Heart left ventricle (tissue), 16 donors: ENCODE results near the gene RAPGEF5. TPM values are rescaled to one million over a fixed set of nuclear protein-coding genes. Genes with fewer than 3 reads are reported as not detected.

ENCODE experiments used
- ATAC-seq, 4 donors: fragments of 200-7000 bp; cut with Tn5 transposase; one replicate each; pipeline ENCODE4 v1.9.1; 2020 to 2022; ENCODE audit warnings: moderate library complexity in 4 of 4, mild to moderate bottlenecking in 3 of 4, moderate number of reproducible peaks in 1 of 4
- DNase-seq, 5 donors: peaks; one replicate each; pipeline ENCODE4 v3.0.0-alpha.2; 2020
- H3K27ac ChIP-seq, 12 donors: fragments of 200-600 bp; sonication (generic) in 4 of 12; one replicate each; pipeline versions ENCODE4 v1.5.0 to v1.8.0; 2016 to 2022; ENCODE audit warnings: mild to moderate bottlenecking in 2 of 12
- H3K27me3 ChIP-seq, 9 donors: fragments of 200-600 bp; sonication (generic) in 2 of 9; one replicate each; pipeline versions ENCODE4 v1.5.1 to v1.8.0; 2016 to 2022; ENCODE audit warnings: mild to moderate bottlenecking in 3 of 9
- H3K36me3 ChIP-seq, 9 donors: fragments of 200-600 bp; sonication (generic) in 2 of 9; one replicate each; pipeline versions ENCODE4 v1.5.0 to v1.8.0; 2018 to 2022; ENCODE audit warnings: mild to moderate bottlenecking in 2 of 9
- H3K4me1 ChIP-seq, 12 donors: fragments of 200-600 bp; sonication (generic) in 4 of 12; one replicate each; pipeline versions ENCODE4 v1.5.0 to v1.8.0; 2016 to 2022; ENCODE audit warnings: mild to moderate bottlenecking in 3 of 12
- H3K4me3 ChIP-seq, 12 donors: fragments of 200-600 bp; sonication (generic) in 4 of 12; one replicate each; pipeline versions ENCODE4 v1.5.0 to v1.8.0; 2017 to 2022; ENCODE audit warnings: mild to moderate bottlenecking in 9 of 12, moderate library complexity in 4 of 12
- H3K9me3 ChIP-seq, 12 donors: fragments of 200-600 bp; sonication (generic) in 4 of 12; one replicate each; pipeline versions ENCODE4 v1.5.0 to v1.8.0; 2016 to 2022; ENCODE audit warnings: mild to moderate bottlenecking in 1 of 12
- POLR2A ChIP-seq, 2 donors: fragments of 450-650 bp; IDR thresholded peaks; one replicate each; pipeline ENCODE4 v1.6.1; 2017; ENCODE audit warnings: antibody characterized with exemption in 2 of 2, mild to moderate bottlenecking in 2 of 2, moderate library complexity in 2 of 2
- WGBS, 4 donors: extraction: QIAGEN DNeasy Blood & Tissue Kit in 2 of 4; methylation state at CpG; one replicate each; pipeline versions ENCODE4 v1.1.5 to v1.1.7; 2013 to 2018; 5-methylcytosine and 5-hydroxymethylcytosine counted together
- intact Hi-C, 10 donors: fragments of 100-400 bp; cut with DNase I; formaldehyde crosslinking; loops; one replicate each; pipeline versions ENCODE4 v1.11.1 to v1.14.2; 2022
- polyA plus RNA-seq, 2 donors: library from polyadenylated mRNA; stranded (reverse); fragments of 200-250 nt; gene quantifications; one replicate each; pipeline ENCODE4 v1.2.3, GENCODE V29; 2013
- total RNA-seq, 9 donors: library from RNA; depleted of rRNA in 2 of 9; stranded (reverse); fragments of >200 nt in 2 of 9; fragmentation: NEBNext Ultra II Directional in 3 of 9; extraction: Animal tissue kit (Norgen Biotek cat#: 25700) in 3 of 9; gene quantifications; one replicate each; pipeline versions ENCODE4 v1.1.0 to v1.2.4, GENCODE V29; 2016 to 2023
- TF ChIP-seq, protein P1 (sequence below), 12 donors: fragments of 200-600 bp; sonication (generic) in 4 of 12; IDR thresholded peaks; one replicate each; pipeline versions ENCODE4 v1.5.0 to v1.8.0; 2018 to 2022; ENCODE audit warnings: antibody characterized with exemption in 12 of 12, mild to moderate bottlenecking in 5 of 12
- donor health status: ischemic (EF 13 %, LVEDD 7.1; RV severe dilation, severe dysfunction).
- donor health status: healthy with polysubstance abuse.
- donor health status: DM: no; HTN: yes; CAD: no.
- donor health status: DM: no; HTN: no; CAD: no.
- donor health status: ischemic (EF 25% LVEDD 6.9; RV normal size, moderate dysfunction).
- donor health status: ischemic (EF 25% LVEDD 5.7; RV mildly dilated, moderate dysfunction).
- donor health status: healthy.
- donor health status: DM: yes; HTN: yes; CAD: no.
- donor health status: ischemic (EF 35%, LVEDD 5.7; RV mildly dilated, moderate dysfunction).
- donor health status: nonischemic (EF 11% LVEDD 7.7; RV severe dilation, severe dysfunction).
- donor health status: DM: yes; HTN: yes; CAD: no.
- donor health status: PGD.
- donor health status: ischemic (EF 29% LVEDD 5.4; RV normal size, mild dysfunction).
- donor health status: nonischemic (EF 23%, LVEDD 6.1; RV moderate dilation, normal function).

Gene RAPGEF5
- total and polyA plus RNA-seq, 11 donors: 3.9 to 37.9 (median 15.3) TPM

DNA sequence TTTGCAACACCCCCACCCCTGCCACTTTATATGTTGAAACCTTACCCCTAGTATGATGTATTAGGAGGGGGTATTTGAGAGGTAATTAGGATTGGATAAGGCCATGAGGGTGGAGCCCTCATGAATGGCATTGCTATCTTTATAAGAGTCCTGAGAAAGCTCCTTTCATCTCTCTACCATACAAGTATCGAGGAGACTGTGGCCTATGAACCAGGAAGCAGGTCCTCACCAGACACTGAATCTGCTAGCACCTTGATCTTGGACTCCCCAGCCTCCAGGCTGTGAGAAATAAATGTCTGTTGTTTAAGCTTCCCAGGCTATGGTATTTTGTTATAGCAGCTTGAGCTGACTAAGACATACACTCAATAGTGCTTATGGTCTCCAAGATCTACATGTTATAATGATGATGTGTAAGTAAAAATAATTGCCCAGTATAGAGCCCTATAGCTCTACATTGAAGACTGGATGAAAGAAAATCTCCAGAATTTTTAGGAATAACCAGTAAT lies 188.8 kb downstream of the RAPGEF5 start:
- ATAC-seq (no peak), DNase-seq (no peak)
- H3K27ac ChIP-seq: no peak overlapping the region
- no peaks in the 10 kb centered on the region for H3K9me3 ChIP-seq
- no peak for TF ChIP-seq POLR2A (IDR thresholded peaks at IDR 0.05)
- TF ChIP-seq, protein P1, sequence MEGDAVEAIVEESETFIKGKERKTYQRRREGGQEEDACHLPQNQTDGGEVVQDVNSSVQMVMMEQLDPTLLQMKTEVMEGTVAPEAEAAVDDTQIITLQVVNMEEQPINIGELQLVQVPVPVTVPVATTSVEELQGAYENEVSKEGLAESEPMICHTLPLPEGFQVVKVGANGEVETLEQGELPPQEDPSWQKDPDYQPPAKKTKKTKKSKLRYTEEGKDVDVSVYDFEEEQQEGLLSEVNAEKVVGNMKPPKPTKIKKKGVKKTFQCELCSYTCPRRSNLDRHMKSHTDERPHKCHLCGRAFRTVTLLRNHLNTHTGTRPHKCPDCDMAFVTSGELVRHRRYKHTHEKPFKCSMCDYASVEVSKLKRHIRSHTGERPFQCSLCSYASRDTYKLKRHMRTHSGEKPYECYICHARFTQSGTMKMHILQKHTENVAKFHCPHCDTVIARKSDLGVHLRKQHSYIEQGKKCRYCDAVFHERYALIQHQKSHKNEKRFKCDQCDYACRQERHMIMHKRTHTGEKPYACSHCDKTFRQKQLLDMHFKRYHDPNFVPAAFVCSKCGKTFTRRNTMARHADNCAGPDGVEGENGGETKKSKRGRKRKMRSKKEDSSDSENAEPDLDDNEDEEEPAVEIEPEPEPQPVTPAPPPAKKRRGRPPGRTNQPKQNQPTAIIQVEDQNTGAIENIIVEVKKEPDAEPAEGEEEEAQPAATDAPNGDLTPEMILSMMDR (IDR thresholded peaks at IDR 0.05): no peak
- H3K27me3 ChIP-seq: no peaks in the 10 kb centered on the region
- 86 to 96% (median 89%) methylated on average over 1 of the region's 1 CpG for WGBS, 4 donors
- no peaks in the 10 kb centered on the region for H3K4me1 ChIP-seq
- peaks cover 0 to 43% (median 3%) of the 10 kb centered on the region in 9 donors for H3K36me3 ChIP-seq
- intact Hi-C loops: no loop called here
- H3K4me3 ChIP-seq: no peak overlapping the region

DNA sequence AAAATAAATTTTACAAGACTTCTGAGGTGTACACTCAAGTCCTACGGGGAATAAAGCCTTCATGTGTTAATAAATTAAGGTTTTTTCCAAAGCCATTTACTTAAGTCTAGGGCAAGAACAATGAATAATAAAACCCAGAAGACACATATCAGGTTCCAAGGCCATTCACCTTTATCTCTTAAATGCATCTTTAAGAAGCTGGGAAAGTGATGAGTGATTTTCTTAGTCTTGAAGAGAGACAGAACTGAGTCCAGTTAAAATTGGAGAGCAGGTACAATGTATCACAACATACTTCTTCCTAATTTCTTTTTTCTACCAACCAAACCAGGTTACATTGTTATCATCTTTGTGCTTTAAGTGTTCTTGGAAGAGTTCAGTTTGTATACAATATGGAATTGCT lies 189.5 kb downstream of the RAPGEF5 start:
- no peak overlapping the region for H3K4me3 ChIP-seq
- ATAC-seq (no peak), DNase-seq (no peak)
- intact Hi-C loops: no loop called here
- no peak overlapping the region for H3K27ac ChIP-seq
- H3K4me1 ChIP-seq: no peaks in the 10 kb centered on the region
- WGBS, 4 donors: 89 to 99% (median 92%) methylated on average over 1 of the region's 1 CpG
- H3K27me3 ChIP-seq: no peaks in the 10 kb centered on the region
- peaks cover 0 to 50% (median 3%) of the 10 kb centered on the region in 9 donors for H3K36me3 ChIP-seq
- H3K9me3 ChIP-seq: no peaks in the 10 kb centered on the region
- no peak for TF ChIP-seq POLR2A (IDR thresholded peaks at IDR 0.05)
- TF ChIP-seq, protein P1 (IDR thresholded peaks at IDR 0.05): no peak

DNA sequence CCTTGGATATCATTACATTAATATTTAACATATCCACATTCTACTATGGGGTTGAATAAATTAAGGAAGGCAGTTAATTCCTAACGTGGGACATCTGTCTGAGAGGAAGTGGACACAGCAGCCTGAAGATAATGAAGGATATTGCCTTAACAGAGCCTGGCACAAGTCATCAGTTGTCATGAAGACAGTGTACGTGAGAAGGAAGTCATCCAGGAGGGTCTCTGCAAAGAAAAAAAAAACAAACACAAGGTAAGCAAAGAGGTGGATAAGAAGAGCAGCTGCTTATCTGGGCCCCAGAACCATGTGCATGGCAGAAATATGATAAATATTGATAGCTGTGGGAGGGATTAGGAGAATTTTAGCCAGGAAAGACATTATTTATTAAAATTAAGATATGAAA lies 190.0 kb downstream of the RAPGEF5 start:
- no peak for DNase-seq
- H3K36me3 ChIP-seq: peaks cover 0 to 56% (median 3%) of the 10 kb centered on the region in 9 donors
- ATAC-seq: no peak
- H3K4me3 ChIP-seq: no peak overlapping the region
- intact Hi-C loops: no loop called here
- H3K27ac ChIP-seq: no peak overlapping the region
- H3K27me3 ChIP-seq: no peaks in the 10 kb centered on the region
- H3K4me1 ChIP-seq: no peaks in the 10 kb centered on the region
- no peaks in the 10 kb centered on the region for H3K9me3 ChIP-seq
- WGBS, 4 donors: 29 to 45% (median 34%) methylated on average over 2 of the region's 2 CpGs
- TF ChIP-seq, protein P1 (IDR thresholded peaks at IDR 0.05): no peak
- TF ChIP-seq POLR2A (IDR thresholded peaks at IDR 0.05): no peak

DNA sequence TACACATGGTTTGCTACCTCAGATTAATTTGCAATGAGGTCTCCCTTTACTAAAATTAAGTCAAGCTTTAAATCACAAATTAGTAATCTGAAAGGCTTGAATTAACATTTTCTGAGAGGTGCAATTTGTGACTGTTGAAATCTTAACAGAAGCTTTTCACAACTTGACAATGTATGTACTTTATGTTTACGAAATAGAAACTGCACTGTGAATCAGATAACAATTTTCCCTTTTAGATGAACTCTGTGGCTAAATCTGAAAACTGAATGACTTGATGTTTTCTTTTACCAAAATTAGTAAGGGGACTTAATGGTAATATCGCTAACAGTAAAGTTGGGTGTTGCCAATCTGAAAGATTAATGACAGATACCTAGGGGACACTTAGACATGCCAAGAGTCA lies 197.6 kb downstream of the RAPGEF5 start:
- H3K9me3 ChIP-seq: no peaks in the 10 kb centered on the region
- intact Hi-C loops: no loop called here
- WGBS, 4 donors: 46 to 49% (median 47%) methylated on average over 2 of the region's 2 CpGs
- ATAC-seq (no peak), DNase-seq (no peak)
- H3K36me3 ChIP-seq: peaks cover 0 to 95% (median 23%) of the 10 kb centered on the region in 9 donors
- no peaks in the 10 kb centered on the region for H3K27me3 ChIP-seq
- H3K4me1 ChIP-seq: peaks cover 0 to 12% (median 0%) of the 10 kb centered on the region in 12 donors
- H3K4me3 ChIP-seq: no peak overlapping the region
- H3K27ac ChIP-seq: no peak overlapping the region
- TF ChIP-seq, protein P1 (IDR thresholded peaks at IDR 0.05): no peak
- no peak for TF ChIP-seq POLR2A (IDR thresholded peaks at IDR 0.05)
